B cell (primary cell): ENCODE data around the gene OR1L6. TPM values are rescaled to one million over a fixed set of nuclear protein-coding genes. Genes with fewer than 3 reads are reported as not detected.

Experiments
- ATAC-seq: fragments of 200-7000 bp; cut with Tn5 transposase; one replicate; pipeline ENCODE4 v1.10.0; 2021; ENCODE audit warnings: low read depth, mild to moderate bottlenecking, moderate number of reproducible peaks, moderate library complexity
- CTCF ChIA-PET: fragments of 350-600 bp; sonication (Branson Sonifier 250); formaldehyde crosslinking; loops from one replicate; lab custom pipeline; 2021; ENCODE audit warnings: antibody characterized with exemption, inconsistent platforms; lab: Charles Lee
- POLR2A ChIA-PET: fragments of 350-600 bp; sonication (Branson Sonifier 250); formaldehyde crosslinking; loops from one replicate; lab custom pipeline; 2021; ENCODE audit warnings: antibody characterized with exemption; lab: Charles Lee
- DNase-seq: peaks from one replicate; pipeline ENCODE4 v3.0.0; 2013
- H2AFZ ChIP-seq: 2 replicates; pipeline ENCODE4 v1.6.1; 2012; ENCODE audit warnings: mild to moderate bottlenecking, low read depth, low read length; ENCODE audit not compliant: insufficient read depth, poor library complexity, severe bottlenecking
- H3K27ac ChIP-seq, 2 donors: 1 replicate in 1 of 2; 2 replicates in 1 of 2; pipeline ENCODE4 v1.5.1; 2012 to 2013; ENCODE audit warnings: low read length in 2 of 2, mild to moderate bottlenecking in 2 of 2, moderate library complexity in 1 of 2
- H3K27me3 ChIP-seq, 4 experiments: fragments of 200-600 bp in 1 of 4; sonication (generic) in 1 of 4; replicated peaks in 1 of 4; 1 replicate in 2 of 4; 2 replicates in 2 of 4; pipeline versions ENCODE4 v1.6.1 to v1.7.0; 2013 to 2016; ENCODE audit warnings: low read length in 3 of 4, mild to moderate bottlenecking in 2 of 4, mixed read lengths in 1 of 4, moderate library complexity in 1 of 4; ENCODE audit not compliant: insufficient read depth in 4 of 4, control insufficient read depth in 3 of 4; ENCODE audit errors: control extremely low read depth in 1 of 4
- H3K36me3 ChIP-seq, 2 experiments: replicated peaks in 1 of 2; 1 replicate in 1 of 2; 2 replicates in 1 of 2; pipeline versions ENCODE4 v1.6.1 to v1.7.1; 2013; ENCODE audit warnings: low read length in 1 of 2; ENCODE audit not compliant: insufficient read depth in 2 of 2, control insufficient read depth in 1 of 2; ENCODE audit errors: control extremely low read depth in 1 of 2, extremely low read depth in 1 of 2
- H3K4me1 ChIP-seq, 2 donors: fragments of 200-600 bp in 1 of 2; sonication (generic) in 1 of 2; 1 replicate in 1 of 2; 2 replicates in 1 of 2; pipeline versions ENCODE4 v1.5.1 to v1.6.1; 2013 to 2017; ENCODE audit warnings: low read length in 2 of 2; ENCODE audit not compliant: control insufficient read depth in 2 of 2, insufficient read depth in 2 of 2
- H3K4me2 ChIP-seq: replicated peaks from 2 replicates; pipeline ENCODE3; 2012; ENCODE audit warnings: mild to moderate bottlenecking, low read depth, low read length; ENCODE audit not compliant: poor library complexity, severe bottlenecking
- H3K4me3 ChIP-seq, 5 experiments: fragments of 200-600 bp in 1 of 5; sonication (generic) in 1 of 5; 1 replicate in 3 of 5; 2 replicates in 2 of 5; pipeline versions ENCODE4 v1.5.1 to v1.7.0; 2011 to 2016; ENCODE audit warnings: low read length in 4 of 5, mild to moderate bottlenecking in 4 of 5, low read depth in 2 of 5, control low read depth in 1 of 5, moderate library complexity in 1 of 5; ENCODE audit not compliant: insufficient read depth in 1 of 5; ENCODE audit errors: control extremely low read depth in 1 of 5, extremely low read depth in 1 of 5
- H3K79me2 ChIP-seq: fragments of 200-600 bp; sonication (generic); one replicate; pipeline ENCODE4 v1.6.0; 2016; ENCODE audit warnings: low read length; ENCODE audit not compliant: control insufficient read depth, insufficient read depth
- H3K9ac ChIP-seq: fragments of 200-600 bp; sonication (generic); 2 replicates; pipeline ENCODE4 v1.6.1; 2017; ENCODE audit warnings: mild to moderate bottlenecking, low read length, moderate library complexity
- H3K9me3 ChIP-seq, 3 donors: one replicate each; pipeline versions ENCODE4 v1.6.1 to v1.7.1; 2013; ENCODE audit warnings: low read length in 2 of 3; ENCODE audit not compliant: control insufficient read depth in 2 of 3, insufficient read depth in 1 of 3; ENCODE audit errors: control extremely low read depth in 1 of 3
- H4K20me1 ChIP-seq: 2 replicates; pipeline ENCODE4 v1.6.0; 2012; ENCODE audit warnings: mild to moderate bottlenecking, low read length; ENCODE audit not compliant: insufficient read depth, control insufficient read depth, poor library complexity, severe bottlenecking
- H3K27ac Mint-ChIP-seq: one replicate; pipeline ENCODE4 v1.8.0; 2021; ENCODE audit warnings: mixed read lengths
- H3K27me3 Mint-ChIP-seq: one replicate; pipeline ENCODE4 v1.8.0; 2021; ENCODE audit warnings: mixed read lengths
- H3K4me1 Mint-ChIP-seq: one replicate; pipeline ENCODE4 v1.8.0; 2021; ENCODE audit warnings: mixed read lengths
- H3K4me3 Mint-ChIP-seq: one replicate; pipeline ENCODE4 v1.8.0; 2021; ENCODE audit warnings: mixed read lengths
- H3K9me3 Mint-ChIP-seq: one replicate; pipeline ENCODE4 v1.8.0; 2022; ENCODE audit warnings: mixed read lengths; ENCODE audit not compliant: insufficient read depth
- EZH2 ChIP-seq: IDR thresholded peaks from 2 replicates; pipeline ENCODE4 v1.6.1; 2012; ENCODE audit warnings: borderline replicate concordance, low read depth, mild to moderate bottlenecking, moderate library complexity, low read length; ENCODE audit not compliant: insufficient read depth, poor library complexity, severe bottlenecking
- WGBS: methylation state at CpG from one replicate; pipeline ENCODE4 v1.1.5; 2013; ENCODE audit warnings: missing lambda C conversion rate; ENCODE audit not compliant: insufficient coverage; 5-methylcytosine and 5-hydroxymethylcytosine counted together
- intact Hi-C: fragments of 100-400 bp; cut with micrococcal nuclease; formaldehyde crosslinking; loops from one replicate; pipeline ENCODE4 v1.10.0; 2022
- polyA plus RNA-seq: library from polyadenylated mRNA; depleted of rRNA; stranded (reverse); fragments of >200 nt; gene quantifications from 2 replicates; pipeline ENCODE4 v1.2.3, GENCODE V29; 2012
- total RNA-seq, 2 donors: library from RNA; stranded (reverse); fragments of 120-200 nt in 1 of 2; gene quantifications; 1 replicate in 1 of 2; 2 replicates in 1 of 2; pipeline versions ENCODE4 v1.2.3 to v1.2.4, GENCODE V29; 2013 to 2022
- TF ChIP-seq, protein P1 (sequence below): fragments of 200-600 bp; IDR thresholded peaks from one replicate; pipeline ENCODE4 v1.8.0; 2022; ENCODE audit warnings: antibody characterized with exemption, mild to moderate bottlenecking

The OR1L6 gene
- total and polyA plus RNA-seq, 2 donors (not counting 1 experiment from before 2014, with no cell fraction given) = not detected

DNA sequence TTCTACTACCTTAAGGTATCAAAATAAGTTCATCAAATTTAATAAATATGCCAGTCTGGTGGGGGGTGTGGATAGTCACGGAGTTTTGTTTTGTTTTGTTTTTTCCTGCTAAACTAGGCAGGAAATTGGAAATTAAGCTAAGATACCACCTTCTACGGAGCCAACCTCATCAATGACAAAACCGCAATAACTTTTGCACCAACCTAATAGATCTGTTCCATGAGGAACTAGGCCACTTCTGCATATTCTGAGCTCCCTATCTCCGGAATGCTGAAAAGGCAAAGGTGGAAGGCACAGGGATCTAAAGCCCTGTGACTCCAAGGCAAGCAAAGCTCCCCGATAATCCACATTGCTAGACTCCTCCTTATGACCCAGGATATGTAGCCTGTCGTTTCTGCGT, 24.1 kb upstream of the OR1L6 start:
- Mint-ChIP-seq H3K9me3 (peaks cover 15% of the 10 kb centered on the region), H3K4me1 (no peaks in the 10 kb centered on the region), H3K27ac (no peak overlapping the region), H3K4me3 (no peak overlapping the region), H3K27me3 (peaks cover 8% of the 10 kb centered on the region)
- Histone ChIP-seq H3K9me3 (peaks cover 0 to 5% (median 3%) of the 10 kb centered on the region in 3 donors), H3K27ac (no peak overlapping the region), H3K4me2 (no peak overlapping the region), H3K9ac (no peak overlapping the region), H4K20me1 (no peaks in the 10 kb centered on the region), H3K27me3 (no peaks in the 10 kb centered on the region), H3K79me2 (no peaks in the 10 kb centered on the region), H3K36me3 (no peaks in the 10 kb centered on the region), H3K4me3 (no peak overlapping the region), H3K4me1 (no peaks in the 10 kb centered on the region), H2AFZ (no peak overlapping the region)
- intact Hi-C loops = no loop called here
- DNase-seq (no peak), ATAC-seq (no peak)
- TF ChIP-seq EZH2 = no peak
- TF ChIP-seq, protein P1, sequence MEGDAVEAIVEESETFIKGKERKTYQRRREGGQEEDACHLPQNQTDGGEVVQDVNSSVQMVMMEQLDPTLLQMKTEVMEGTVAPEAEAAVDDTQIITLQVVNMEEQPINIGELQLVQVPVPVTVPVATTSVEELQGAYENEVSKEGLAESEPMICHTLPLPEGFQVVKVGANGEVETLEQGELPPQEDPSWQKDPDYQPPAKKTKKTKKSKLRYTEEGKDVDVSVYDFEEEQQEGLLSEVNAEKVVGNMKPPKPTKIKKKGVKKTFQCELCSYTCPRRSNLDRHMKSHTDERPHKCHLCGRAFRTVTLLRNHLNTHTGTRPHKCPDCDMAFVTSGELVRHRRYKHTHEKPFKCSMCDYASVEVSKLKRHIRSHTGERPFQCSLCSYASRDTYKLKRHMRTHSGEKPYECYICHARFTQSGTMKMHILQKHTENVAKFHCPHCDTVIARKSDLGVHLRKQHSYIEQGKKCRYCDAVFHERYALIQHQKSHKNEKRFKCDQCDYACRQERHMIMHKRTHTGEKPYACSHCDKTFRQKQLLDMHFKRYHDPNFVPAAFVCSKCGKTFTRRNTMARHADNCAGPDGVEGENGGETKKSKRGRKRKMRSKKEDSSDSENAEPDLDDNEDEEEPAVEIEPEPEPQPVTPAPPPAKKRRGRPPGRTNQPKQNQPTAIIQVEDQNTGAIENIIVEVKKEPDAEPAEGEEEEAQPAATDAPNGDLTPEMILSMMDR = no peak
- ChIA-PET CTCF (no interaction called here), POLR2A (no interaction called here)
- 92% methylated on average over 4 of the region's 7 CpGs for WGBS

DNA sequence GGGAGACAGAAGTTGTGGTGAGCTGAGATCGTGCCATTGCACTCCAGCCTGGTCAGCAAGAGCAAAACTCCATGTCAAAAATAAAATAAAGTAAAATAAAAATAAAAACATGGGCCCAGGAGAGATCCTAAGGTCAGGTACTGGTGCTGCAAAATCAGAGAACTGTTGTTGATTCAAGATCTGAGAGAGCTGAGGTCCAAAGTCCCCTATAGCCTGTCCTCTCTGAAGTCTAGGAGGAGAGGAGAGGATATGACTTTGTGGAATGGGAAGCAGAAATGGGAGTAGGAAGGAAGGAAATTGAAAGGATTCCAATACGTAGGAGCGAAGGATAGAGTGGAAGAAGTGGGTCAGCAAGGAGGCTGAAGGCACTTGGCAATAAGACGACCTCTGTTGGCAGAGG, 22.9 kb upstream of the OR1L6 start:
- Mint-ChIP-seq H3K4me3 (no peak overlapping the region), H3K4me1 (no peaks in the 10 kb centered on the region), H3K27ac (no peak overlapping the region), H3K9me3 (peaks cover 23% of the 10 kb centered on the region), H3K27me3 (peaks cover 8% of the 10 kb centered on the region)
- ChIA-PET POLR2A (no interaction called here), CTCF (interaction anchor here (0.6 to 1.1 kb wide), 2 partner anchors 14 to 324 kb away, joined by 3 to 4 read pairs; no protein-coding TSS in a partner anchor)
- H3K4me1 ChIP-seq = no peaks in the 10 kb centered on the region
- no peaks in the 10 kb centered on the region for H4K20me1 ChIP-seq
- no peaks in the 10 kb centered on the region for H3K79me2 ChIP-seq
- H3K4me3 ChIP-seq = no peak overlapping the region
- H2AFZ ChIP-seq = no peak overlapping the region
- no peak overlapping the region for H3K27ac ChIP-seq
- DNase-seq (no peak), ATAC-seq (no peak)
- H3K9me3 ChIP-seq = peaks cover 3 to 7% (median 5%) of the 10 kb centered on the region in 3 donors
- no peaks in the 10 kb centered on the region for H3K36me3 ChIP-seq
- WGBS = 93% methylated on average over 2 of the region's 4 CpGs
- intact Hi-C loops = no loop called here
- no peaks in the 10 kb centered on the region for H3K27me3 ChIP-seq
- H3K4me2 ChIP-seq = no peak overlapping the region
- H3K9ac ChIP-seq = no peak overlapping the region
- TF ChIP-seq, protein P1 = no peak
- TF ChIP-seq EZH2 = no peak
